GM18499 (cell line): Measurements from ENCODE around the gene PEAK3.
"Not testable (repeated sequence)": the region's sequence is repeated elsewhere in the genome, so short reads cannot be mapped to it uniquely, and the experiment has no call there.

Source experiments
- ATAC-seq: cut with Tn5 transposase; IDR thresholded peaks from one replicate; pipeline ENCODE4 v1.9.1; 2021; ENCODE audit warnings: moderate number of reproducible peaks; ENCODE audit not compliant: insufficient read depth, unreplicated experiment

Gene PEAK3

GRCh38 chr19:2290441-2291184 lies 8.6 kb upstream of the PEAK3 start:
- ATAC-seq = no peak

GRCh38 chr19:2289714-2290435 lies 7.9 kb upstream of the PEAK3 start:
- ATAC-seq = no peak

- ATAC-seq = no peak
Observed at GRCh38 chr19:2288818-2289713, 7.1 kb upstream of the PEAK3 start.

GRCh38 chr19:2288338-2288817 lies 6.4 kb upstream of the PEAK3 start:
- no peak for ATAC-seq

- no peak for ATAC-seq
Observed at GRCh38 chr19:2287585-2288337, 5.8 kb upstream of the PEAK3 start.

GRCh38 chr19:2286402-2287140 lies 4.6 kb upstream of the PEAK3 start:
- ATAC-seq = no peak

GRCh38 chr19:2283835-2284507 lies 2.0 kb upstream of the PEAK3 start:
- ATAC-seq = no peak

- no peak for ATAC-seq
Observed at GRCh38 chr19:2282862-2283237, 875 bp upstream of the PEAK3 start.

- not testable (repeated sequence) for ATAC-seq
Observed at GRCh38 chr19:2281265-2282061, 512 bp downstream of the PEAK3 start.

- no peak for ATAC-seq
Observed at GRCh38 chr19:2280633-2281264, 1.2 kb downstream of the PEAK3 start.

- no peak for ATAC-seq
Observed at GRCh38 chr19:2278459-2279158, 3.4 kb downstream of the PEAK3 start.

GRCh38 chr19:2277138-2277537 lies 4.8 kb downstream of the PEAK3 start:
- no peak for ATAC-seq

GRCh38 chr19:2276429-2276986 lies 5.5 kb downstream of the PEAK3 start:
- ATAC-seq = no peak

- ATAC-seq = no peak
Observed at GRCh38 chr19:2275588-2276428, 6.2 kb downstream of the PEAK3 start.

GRCh38 chr19:2274931-2275535 lies 6.9 kb downstream of the PEAK3 start:
- ATAC-seq = no peak
